Cerebellar nuclear complex (tissue), 1 donor: ENCODE measurements around the gene CXXC5.
"Not testable (repeated sequence)": the region's sequence is repeated elsewhere in the genome, so short reads cannot be mapped to it uniquely, and the experiment has no call there.

Experiments
- DNase-seq, 2 experiments: peaks; one replicate each; lab custom pipeline; 2025; lab: John Stamatoyannopoulos, UW

The CXXC5 gene

DNA sequence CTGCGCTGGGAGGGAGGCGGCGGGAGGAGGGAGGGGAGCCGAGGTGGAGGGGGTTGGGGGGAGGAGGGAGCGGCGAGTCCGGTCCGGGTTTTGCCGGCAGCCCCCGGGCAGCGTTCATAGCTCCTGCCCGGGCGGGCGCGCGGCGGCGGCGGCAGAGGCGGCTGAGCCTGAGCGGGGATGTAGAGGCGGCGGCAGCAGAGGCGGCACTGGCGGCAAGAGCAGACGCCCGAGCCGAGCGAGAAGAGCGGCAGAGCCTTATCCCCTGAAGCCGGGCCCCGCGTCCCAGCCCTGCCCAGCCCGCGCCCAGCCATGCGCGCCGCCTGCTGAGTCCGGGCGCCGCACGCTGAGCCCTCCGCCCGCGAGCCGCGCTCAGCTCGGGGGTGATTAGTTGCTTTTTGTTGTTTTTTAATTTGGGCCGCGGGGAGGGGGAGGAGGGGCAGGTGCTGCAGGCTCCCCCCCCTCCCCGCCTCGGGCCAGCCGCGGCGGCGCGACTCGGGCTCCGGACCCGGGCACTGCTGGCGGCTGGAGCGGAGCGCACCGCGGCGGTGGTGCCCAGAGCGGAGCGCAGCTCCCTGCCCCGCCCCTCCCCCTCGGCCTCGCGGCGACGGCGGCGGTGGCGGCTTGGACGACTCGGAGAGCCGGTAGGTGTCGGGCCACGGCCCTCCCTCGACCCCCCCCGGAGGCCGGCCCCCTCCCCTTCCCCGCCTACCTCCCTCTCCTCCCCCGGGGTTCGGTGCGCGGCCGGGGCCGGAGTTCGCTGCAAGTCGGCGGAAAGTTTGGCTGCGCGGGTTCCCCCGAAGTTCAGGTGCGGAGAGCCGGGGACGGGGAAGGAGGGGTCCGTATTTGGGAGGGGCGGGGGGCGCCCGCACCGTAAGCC lies at the start of gene CXXC5:
TSS of gene CXXC5 (plus strand) at position 145 of the 877 bp plus-strand sequence. CDS start 32,175 bp downstream, outside the sequence.
- DNase-seq: peak; percentile 39 to 48

DNA sequence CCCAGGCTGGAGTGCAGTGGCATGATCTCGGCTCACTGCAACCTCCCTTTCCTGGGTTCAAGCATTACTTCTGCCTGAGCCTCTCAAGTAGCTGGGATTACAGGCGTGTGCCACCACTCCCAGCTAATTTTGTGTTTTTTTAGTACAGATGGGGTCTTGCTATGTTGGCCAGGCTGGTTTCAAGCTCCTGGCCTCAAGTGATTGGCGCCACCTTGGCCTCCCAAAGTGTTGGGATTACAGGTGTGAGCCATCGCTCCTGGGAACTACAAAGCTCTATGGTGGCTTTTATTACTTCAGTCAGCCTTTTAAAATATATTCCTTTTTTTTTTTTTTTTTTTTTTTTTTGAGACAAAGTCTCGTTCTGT lies 49.6 kb upstream of the CXXC5 start:
- not testable (repeated sequence) for DNase-seq

DNA sequence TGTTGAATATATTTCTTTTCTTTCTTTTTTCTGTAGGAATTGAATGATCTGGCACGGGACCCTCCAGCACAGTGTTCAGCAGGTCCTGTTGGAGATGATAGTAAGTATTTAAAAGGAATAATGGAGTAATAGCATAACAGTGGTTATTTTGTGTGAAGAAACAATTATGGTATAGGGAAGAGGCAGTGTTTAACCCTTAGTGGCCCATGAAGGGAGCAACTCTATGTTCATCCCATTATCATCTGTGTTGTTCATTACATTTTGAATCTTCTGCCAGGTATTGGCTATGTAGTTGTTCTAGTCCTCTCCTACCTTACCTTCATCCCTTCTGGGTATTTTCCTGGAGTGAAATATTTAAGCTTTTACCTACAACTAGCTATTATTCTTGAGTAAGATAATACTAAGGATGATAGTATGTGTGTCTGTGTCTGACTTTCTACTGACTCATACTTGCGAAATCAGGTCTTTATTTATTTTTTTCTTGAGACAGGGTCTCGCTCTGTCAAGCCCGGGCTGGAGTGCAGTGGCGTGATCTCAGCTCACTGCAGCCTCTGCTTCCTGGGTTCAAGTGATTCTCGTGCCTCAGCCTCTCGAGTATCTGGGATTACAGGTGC lies 47.7 kb upstream of the CXXC5 start:
- no peak for DNase-seq

DNA sequence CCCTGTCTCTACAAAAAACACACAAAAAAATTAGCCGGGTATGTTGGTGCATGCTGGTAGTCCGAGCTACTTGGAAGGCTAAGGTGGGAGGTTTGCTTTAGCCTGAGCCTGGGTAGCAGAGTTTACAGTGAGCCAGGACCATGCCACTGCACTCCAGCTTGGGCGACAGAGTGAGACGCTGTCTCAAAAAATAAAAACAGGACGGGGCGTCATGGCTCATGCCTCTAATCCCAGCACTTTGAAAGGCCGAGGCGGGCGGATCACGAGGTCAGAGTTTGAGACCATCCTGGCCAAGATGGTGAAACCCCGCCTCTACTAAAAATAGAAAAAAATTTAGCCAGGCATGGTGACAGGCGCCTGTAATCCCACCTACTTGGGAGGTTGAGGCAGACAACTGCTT lies 46.7 kb upstream of the CXXC5 start:
- DNase-seq: no peak

DNA sequence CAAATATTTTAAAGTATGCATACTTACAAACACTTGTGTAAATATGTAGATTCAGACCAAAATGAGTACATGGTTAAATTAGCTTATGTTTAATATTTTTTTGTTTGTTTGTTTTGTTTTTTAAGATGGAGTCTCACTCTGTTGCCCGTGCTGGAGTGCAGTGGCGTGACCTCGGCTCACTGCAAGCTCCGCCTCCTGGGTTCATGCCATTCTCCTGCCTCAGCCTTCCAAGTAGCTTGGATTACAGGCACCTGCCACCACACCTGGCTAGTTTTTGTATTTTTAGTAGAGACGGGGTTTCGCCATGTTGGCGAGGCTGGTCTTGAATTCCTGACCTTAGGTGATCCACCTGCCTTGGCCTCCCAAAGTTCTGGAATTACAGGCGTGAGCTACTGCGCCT lies 46.2 kb upstream of the CXXC5 start:
- not testable (repeated sequence) for DNase-seq

DNA sequence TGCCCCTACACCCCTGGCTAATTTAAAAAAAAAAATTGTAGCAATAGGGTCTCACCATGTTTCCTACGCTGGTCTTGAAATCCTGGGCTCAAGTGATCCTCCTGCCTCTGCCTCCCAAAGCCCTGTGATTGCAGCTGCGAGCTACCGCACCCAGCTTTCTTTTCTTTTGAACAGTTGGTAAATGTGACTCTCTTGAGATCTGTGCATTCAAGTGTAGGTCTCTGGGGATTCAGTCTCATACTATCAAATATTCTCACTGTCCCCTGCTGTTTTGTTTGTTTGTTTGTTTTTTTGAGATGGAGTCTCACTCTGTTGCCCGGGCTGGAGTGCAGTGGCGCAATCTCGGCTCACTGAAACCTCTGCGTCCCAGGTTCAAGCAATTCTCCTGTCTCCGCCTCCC lies 42.3 kb upstream of the CXXC5 start:
- no peak for DNase-seq

DNA sequence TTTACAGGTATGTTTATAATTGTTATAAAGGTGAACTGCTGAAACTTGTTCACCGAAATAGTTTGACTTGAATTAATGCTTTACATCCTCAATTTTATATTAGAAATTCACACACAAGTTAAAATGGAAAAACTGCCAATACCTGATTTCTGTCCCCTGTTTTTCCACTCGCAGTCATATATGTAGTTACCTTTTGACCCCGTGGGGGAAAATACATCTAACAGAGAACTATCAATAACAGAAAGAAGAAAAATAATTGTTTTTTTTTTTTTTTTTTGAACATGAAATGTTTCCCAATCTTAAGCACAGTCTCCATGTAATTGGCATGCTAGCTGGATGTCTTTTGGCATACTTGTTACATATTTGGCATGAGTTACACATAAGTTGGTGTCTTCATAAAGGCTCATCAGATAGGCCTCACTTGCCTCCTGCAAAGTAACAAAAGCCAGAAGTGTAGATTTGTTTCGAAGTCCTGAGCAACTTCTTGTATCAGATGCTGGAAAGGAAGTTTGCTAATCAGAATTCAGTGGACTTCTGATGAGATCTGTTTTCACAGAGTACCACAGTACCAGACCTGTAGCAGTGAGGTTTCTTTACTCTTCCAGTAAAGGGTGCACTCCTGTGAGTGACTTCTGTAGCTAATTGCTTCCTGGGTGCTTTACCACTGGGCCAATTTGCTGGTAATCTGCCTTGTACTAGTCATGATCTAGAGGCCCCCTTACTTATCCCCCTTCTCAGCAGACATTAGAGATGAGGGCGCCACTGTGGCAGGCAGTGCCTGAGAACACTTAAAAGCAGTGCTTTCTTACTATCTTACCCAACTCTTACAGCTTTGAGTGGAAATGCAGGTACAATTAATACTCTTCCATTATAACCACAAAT lies 36.2 kb upstream of the CXXC5 start:
- DNase-seq: no peak

DNA sequence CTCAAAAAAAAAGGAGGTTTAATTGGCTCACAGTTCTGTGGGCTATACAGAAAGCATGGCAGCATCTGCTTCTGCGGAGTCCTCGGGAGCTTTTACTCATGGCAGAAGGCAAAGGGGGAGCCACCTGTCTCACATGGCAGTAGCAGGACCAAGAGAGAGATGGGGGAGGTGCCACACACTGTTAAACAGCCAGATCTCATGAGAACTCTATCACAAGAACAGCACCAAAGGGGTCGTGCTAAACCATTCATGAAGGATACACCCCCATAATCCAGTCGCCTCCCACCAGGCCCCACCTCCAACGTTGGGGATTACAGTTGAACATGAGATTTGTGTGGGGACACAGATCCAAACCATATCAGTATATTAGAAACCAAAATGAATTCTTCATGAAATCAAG lies 28.3 kb upstream of the CXXC5 start:
- DNase-seq: no peak

DNA sequence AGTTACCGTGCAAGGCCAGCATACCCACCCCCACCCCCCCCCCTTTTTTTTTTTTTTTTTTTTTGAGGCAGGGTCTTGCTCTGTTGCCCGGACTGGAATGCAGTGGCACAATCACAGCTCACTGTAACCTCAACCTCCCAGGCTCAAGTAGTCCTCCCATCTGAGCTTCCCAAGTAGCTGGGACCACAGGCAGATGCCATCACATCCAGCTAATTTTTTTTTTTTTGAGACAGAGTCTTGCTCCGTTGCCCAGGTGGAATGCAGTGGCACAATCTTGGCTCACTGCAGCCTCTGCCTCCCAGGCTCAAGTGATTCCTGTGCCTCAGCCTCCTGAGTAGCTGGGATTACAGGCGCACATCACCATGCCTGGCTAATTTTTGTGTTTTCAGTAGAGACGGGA lies 22.8 kb upstream of the CXXC5 start:
- DNase-seq: not testable (repeated sequence)

DNA sequence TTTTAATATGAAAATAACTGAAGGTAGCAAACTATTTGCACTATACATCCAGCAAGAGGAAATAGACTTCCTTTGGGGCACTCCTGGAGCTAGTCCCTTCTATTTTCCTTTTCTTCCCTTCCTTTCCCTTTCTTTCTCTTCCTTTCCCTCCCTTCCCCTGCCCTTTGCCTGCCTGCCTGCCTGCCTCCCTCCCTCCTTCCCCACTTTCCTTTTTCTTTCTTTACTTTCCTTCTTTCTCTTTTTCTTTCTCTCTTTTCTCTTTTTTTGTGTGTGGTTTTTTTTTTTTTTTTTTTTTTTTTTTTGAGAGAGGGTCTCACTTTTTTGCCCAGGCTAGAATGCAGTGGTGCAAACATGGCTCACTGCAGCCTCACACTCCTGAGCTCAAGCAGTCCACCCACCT lies 17.3 kb upstream of the CXXC5 start:
- no peak for DNase-seq

DNA sequence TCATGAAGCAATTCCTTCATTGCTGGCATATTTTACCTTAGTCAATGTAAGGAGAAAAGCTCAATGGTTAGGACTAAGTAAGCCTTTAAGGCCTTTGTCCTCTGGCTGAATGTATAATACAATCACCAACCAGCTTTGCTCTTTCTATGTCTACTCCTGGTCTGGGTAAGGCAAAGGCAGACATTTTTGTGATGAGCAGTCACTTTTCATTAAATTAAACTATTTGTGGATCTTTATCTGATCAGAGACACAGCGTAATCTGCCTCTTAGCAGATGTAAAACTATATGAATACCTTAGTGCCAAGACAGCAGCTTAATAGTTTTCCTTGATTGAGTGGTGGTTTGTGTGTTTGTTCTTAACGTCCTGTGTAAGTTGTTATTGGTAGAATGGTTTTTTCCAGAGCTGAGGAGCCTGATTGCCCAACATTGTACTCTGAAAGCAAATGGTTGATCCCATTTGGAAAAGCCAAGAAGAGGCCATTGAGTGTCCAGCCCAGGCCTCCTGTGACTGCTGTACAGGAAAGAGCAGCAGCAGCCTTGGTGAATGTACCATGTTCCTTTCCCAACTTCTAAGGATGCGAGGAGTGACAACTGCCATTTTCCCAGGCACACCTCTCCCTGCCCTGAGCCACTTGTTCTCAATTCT lies 16.5 kb upstream of the CXXC5 start:
- no peak for DNase-seq

DNA sequence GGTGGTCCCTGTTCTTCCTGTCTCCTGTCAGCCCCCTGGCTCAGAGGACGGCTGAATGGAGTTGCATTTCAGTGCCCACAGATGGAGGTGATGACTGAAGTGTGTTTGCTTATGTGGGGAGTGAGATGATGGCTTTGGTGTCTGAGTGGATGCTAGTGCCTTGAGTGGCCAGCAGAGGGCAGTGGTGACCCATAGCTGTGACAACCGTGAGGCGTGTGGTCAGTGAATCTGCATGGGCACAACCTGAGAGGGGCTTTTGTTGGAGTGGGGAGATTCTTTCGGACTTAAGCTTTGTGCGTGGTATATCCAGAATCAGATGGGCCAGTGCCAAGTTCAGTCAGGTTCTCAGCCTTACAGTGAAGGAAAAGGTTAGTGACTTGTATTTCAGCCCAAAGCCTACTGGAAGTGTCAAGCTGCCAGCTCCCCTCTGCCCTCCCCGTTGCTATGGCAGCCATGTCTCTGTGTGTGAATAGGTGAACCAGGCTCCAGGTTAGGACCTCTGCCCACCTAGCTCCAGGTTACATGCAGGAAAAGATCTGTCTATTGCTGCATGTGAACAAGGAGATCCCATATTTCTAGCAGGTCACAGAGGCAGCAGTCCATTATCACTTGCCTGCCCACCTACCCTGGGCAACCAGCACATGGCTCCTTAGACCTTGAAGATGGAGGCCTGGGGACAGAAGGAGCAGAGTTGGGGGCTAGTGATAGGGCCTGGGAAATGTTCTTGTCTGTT lies 14.7 kb upstream of the CXXC5 start:
- peak in 1 of 2 experiments; percentile 62 for DNase-seq

DNA sequence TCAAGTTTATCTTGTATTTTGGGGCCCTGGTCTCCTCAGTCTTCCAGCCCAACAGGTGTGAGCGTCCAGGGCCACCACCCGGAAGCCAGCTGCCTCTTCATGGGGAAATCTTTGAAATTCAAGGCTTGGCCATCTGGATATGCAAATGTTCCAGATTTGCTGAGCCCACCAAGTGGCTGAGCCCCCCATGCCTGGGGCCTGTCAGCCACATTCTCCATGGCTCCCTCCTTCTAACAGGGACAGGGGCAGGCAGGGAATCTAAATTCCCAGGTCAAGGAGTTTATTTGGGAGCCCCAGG lies 14.2 kb upstream of the CXXC5 start:
- no peak for DNase-seq

DNA sequence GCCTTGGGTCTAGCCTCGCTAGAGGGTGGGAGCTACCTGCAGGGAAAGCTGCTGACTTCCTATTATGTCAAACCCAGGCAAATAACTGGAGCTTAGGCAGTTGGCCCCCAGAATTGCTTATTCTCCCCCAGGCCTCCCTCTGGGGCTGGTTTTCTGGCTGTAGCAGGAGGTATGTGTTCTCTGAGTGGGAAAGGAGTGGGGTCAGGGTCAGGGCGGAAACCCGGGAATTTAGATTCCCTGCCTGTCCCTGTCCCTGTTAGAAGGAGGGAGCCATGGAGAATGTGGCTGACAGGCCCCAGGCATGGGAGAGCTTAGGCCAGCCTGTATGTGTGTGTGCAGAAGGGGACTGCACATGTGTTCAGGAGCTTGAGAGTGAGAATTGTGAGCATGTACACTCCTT lies 13.6 kb upstream of the CXXC5 start:
- no peak for DNase-seq

DNA sequence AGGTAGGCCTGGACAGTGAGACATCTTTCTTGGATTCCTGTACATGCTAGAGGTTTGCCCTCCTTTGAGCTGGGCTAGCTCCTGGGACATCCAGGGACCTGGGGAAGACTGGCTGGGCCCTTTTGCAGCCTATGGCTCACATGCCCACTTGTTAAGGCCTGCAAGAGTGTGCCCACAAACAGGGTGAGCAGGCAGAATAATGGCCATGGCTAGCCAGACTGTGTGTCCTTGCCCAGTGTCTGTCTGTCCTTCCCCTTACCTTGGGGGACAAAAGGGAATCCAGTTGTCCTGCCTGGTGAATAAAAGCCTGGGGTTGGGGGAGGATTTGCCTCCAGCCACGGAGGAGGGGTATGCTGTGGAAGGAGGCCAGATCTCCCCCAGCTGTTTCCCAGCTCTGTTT lies 13.0 kb upstream of the CXXC5 start:
- no peak for DNase-seq

DNA sequence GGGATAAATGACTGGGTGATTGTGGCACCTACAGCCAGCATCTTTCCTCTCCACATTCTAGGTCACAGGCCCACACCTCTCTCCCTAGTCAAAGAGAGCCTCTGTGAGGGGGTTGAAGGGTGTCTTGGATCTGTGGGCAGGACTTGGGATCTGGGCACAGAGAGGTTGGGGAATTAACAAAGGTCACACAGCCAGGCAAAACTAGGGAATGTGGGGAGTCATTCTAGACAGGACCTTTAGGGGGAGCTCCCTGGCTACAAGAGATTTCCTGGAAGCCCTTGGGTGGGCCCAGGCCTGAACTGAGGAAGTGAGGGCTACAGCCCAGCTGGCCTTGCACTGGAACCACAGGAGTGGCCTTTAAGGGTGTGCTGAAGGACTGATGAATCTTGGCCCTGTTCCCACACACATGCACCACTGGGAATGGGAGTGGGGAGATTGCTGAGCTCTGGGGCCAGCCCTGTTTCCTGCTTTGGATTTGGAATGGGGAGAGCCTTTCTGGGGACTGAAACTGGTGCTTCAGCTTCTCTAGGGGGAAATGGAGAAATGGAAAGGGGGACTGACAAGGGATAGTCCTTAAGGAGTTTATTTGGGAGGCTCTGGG lies 12.4 kb upstream of the CXXC5 start:
- DNase-seq: no peak

DNA sequence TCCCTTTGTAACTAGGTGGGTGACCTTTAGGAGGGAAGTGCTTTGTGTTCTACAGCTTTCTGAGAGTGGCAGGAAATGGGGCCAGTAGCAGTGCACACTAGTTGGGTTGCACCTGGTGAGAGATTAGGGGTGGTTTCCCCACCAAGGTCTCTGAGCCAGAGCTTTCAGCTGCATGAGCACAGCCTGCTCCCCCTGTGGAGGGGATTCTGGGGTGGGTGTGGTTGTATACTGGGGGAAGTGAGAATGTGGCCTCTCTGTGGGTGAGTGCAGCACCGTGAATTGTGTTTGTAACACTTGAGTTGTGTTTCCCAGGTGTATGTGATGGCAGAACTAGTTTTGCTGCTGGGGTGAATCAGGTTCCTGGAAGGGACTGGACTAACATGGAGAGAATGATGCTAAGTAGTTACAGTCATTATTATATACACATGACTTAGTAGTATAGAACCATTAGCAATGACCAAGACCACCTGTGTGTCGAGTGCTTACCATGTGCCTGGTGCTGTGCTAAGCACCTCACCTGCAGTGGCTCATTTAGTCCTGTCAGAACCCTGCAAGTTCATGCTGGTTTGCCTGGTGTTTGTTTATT lies 11.8 kb upstream of the CXXC5 start:
- DNase-seq: no peak

DNA sequence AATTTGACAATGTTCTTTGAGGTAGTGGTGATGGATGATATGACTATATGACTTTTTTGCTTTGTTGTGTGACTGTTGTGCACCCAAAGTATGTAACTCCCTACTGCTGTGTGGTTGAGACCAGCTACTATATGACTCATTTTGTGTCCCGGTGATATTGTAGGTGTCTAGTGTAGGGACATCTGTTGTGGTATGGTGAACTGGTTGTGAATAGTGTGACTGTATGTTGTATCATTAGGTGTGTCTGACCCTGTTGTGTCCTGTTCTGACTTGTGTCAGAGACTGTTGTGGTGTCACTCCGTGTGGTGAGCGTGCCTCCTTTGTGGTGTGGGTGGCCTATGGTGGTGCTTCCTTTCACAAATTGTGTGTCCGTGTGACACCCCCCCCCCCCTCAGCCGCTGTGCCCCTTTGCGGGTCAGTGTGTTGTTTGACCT lies 11.2 kb upstream of the CXXC5 start:
- DNase-seq: no peak

DNA sequence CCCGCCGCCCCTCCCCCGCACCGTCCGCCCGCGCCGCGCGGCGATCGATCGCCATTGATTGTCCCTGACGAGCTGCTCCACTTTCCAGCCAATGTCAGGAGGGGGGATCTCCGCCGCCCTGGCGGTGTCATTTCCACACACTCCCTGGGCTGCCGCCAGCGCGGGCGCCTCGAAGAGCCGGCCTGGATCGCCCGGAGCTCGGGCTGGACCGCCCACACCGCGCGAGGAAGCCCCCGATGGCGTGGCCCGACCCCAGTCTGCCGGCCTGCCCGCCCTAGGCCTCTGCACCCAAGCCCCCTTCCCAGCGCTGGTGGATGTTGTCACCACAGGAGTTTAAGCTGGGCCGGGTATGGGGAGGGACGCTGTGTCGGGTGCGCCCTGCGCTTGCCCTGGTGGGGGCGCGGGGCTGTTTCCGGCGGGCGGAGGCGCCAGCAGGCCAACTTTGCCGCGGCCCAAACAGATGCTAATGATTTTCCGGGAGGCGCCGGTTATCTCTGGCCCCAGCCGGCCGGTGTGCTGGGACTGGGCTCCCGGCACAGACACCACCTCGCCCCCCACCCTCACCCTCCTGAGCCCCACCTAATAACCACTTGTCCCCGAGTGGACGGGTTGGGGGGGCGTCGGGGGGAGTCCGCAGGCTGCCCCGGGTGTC lies 10.6 kb upstream of the CXXC5 start:
- DNase-seq: no peak

DNA sequence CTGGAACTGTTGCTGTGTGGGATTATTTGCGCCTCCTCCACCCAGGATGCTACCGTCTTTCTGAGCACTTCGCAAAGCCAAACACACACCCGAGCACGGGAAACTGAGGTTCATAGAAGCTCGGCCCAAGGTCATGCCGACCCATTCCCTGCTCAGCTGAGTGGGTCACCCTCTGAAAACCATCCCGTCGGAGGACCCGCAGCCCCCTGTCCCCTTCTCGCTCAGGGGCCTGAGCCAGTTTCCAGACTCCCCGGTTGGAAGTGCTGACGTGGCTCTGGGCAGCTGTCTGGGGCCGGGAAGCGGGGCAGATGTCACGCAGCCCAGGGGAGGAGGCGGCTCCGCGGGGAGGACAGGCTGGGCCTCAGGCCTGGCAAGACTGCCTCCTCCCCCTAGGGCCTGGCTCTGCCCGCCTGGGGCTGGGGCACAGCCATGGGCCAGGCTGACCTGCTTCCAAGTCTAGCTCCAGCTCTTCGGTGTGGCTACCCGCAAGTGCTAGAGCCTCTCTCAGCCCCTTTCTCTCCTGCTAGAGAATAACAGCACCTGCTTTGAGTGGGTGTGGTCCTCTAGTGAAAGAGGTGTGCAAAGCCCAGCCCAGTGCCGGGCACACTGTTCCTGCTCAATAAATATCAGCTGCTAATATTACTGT lies 9.9 kb upstream of the CXXC5 start:
- DNase-seq: no peak
